GM21619 (cell line): ENCODE results near the gene ERN2.
"Not testable (repeated sequence)": the region's sequence is repeated elsewhere in the genome, so short reads cannot be mapped to it uniquely, and the experiment has no call there.

ENCODE experiments used
- ATAC-seq: cut with Tn5 transposase; IDR thresholded peaks from one replicate; pipeline ENCODE4 v1.9.1; 2021; ENCODE audit not compliant: unreplicated experiment

Gene ERN2

DNA sequence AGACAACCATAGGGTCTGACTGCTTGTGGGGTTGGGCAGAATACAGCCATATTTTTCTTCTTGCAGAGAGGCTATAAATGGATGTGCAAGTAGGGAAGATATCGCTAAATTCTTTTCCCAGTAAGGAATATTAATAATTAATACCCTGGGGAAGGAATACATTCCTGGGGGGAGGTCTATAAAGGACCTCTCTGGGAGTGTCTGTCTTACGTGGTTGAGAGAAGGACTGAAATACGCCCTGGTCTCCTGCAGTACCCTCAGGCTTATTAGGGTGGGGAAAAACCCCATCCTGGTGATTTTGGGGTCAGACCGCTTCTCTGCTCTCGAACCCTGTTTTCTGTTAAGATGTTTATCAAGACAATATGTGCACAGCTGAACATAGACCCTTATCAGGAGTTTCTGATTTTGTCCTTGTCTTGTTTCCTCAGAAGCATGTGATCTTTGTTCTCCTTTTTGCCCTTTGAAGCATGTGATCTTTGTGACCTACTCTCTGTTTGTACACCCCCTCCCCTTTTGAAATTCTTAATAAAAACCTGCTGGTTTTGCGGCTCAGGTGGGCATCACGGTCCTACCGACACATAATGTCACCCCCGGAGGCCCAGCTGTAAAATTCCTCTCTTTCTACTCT lies 9.7 kb upstream of the ERN2 start:
- not testable (repeated sequence) for ATAC-seq

GRCh38 chr16:23716484-23716883 lies 3.5 kb upstream of the ERN2 start:
- no peak for ATAC-seq

- no peak for ATAC-seq
These were observed 1.2 kb downstream of the ERN2 start for GRCh38 chr16:23711785-23712184.

GRCh38 chr16:23710504-23710903 lies 2.5 kb downstream of the ERN2 start:
- ATAC-seq: no peak

GRCh38 chr16:23710008-23710407 lies 3.0 kb downstream of the ERN2 start:
- no peak for ATAC-seq

DNA sequence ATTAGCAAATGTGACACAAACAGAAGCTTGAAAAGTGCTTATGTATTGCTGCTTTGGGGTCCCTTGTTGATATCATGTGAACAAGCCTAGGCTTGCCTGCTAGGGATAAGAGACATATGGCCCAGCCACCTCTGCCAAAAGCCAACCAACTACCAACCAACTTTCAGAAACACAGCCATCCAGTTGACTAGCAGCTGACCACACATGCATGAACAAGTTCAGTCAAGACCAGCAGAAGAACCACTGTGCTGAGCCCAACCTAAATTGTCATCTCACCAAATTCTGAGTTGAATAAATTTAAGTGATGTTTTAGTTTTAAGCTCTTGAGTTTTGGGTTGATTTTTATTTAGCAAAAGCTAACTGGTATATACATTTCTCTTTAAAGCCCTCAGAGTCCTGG lies 3.5 kb downstream of the ERN2 start:
- ATAC-seq: no peak

DNA sequence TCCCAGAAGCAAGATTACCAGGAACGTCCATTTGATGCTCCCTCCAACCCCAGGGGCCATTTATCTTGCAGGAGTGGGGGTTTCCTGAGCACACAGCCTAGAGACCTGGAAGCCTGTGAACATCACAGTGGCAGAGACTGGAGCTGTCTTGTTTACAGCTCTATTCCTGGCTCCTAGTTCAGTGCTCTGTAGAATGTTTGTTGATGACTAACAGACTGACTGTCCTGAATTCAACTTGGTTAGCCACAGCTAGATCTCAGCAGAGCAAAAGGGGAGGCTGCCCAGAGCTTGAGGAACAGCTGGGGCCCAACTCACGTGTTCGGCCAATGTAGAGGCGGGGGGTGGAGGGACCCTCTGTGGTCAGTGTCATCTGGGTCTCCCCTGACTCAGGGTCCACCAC lies 6.6 kb downstream of the ERN2 start:
- no peak for ATAC-seq

DNA sequence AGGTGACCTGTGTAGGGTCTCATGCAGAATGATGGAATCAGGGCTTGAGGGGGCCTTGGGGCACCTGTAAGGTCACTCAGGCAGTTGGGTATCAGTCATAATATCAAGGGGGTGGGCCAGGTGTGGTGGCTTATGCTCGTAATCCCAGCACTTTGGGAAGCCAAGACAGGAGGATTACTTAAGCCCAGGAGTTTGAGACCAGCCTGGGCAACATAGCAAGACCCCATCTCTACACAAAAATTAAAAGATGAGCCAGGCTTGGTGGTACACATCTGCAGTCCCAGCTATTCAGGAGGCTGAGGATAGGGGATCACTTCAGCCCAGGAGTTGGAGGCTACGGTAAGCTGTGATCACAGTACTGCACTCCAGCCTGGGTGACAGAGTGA lies 7.5 kb downstream of the ERN2 start:
- ATAC-seq: no peak

- no peak for ATAC-seq
These were observed 8.1 kb downstream of the ERN2 start for GRCh38 chr16:23704772-23705516.

GRCh38 chr16:23702951-23703350 lies 10.1 kb downstream of the ERN2 start:
- no peak for ATAC-seq

GRCh38 chr16:23701045-23701444 lies 12.0 kb downstream of the ERN2 start:
- ATAC-seq: no peak

DNA sequence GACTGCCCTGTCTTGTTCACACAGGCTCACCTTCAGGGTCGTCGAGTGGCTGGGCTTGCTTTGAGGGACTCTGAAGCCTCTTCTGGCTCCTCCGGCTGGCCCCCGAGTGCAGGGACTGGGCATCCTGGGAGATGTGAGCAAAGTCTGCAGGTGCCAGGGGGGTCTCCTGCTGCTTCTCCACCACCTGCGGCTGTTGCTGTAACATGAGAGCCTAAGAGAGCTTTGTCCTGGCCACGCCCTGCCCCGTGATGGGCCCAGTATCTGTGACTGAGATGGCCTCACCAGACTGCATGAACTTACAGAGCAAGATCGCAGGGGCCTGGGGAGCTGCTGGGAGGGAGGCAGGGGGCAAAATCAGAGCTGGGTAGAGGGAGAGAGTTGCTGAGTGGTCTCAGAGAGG lies 12.5 kb downstream of the ERN2 start:
- ATAC-seq: no peak

GRCh38 chr16:23700093-23700492 lies 12.9 kb downstream of the ERN2 start:
- ATAC-seq: no peak

GRCh38 chr16:23699100-23699499 lies 13.9 kb downstream of the ERN2 start:
- no peak for ATAC-seq

- ATAC-seq: no peak
These were observed 17.3 kb downstream of the ERN2 start for GRCh38 chr16:23695756-23696155.

- ATAC-seq: no peak
These were observed 18.2 kb downstream of the ERN2 start for GRCh38 chr16:23694644-23695373.

GRCh38 chr16:23694265-23694643 lies 18.8 kb downstream of the ERN2 start:
- ATAC-seq: no peak

GRCh38 chr16:23692190-23692837 lies 20.7 kb downstream of the ERN2 start:
- ATAC-seq: no peak

DNA sequence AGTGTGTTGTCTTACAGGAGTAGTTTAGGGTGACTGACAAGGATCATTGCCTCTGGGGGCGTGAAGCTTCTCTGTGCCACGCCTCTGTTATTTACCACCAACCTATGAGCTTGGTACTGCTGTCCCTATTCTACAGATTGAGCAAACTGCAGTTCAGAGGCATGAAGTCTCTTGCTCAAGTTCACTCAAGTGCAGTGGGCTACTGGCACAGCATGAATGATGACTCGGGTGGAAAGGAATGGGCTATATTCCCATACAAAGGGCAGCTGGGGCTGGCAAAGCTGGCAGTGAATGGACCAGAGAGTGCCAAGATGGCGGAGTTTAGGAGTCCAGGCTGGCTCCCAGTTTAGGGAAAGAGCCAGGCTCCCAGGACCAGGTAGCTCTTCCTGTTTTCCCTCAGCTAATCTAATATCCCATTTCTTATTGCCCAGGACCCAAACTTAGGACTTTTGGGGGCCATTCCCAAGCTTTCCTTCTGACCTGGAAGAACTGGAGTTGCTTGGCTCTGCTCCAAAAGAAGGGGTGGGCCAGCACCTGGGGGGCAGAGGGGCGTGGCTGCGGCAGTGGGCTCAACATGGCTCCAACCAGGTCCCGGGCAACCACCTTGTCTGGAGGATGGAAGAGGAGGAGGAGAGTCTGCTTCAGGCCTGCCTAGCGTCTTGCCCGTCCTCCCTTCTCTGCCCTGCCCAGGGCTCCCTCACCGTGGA lies 21.4 kb downstream of the ERN2 start:
- no peak for ATAC-seq

- ATAC-seq: no peak
These were observed 22.1 kb downstream of the ERN2 start for GRCh38 chr16:23690771-23691482.
